B cell (primary cell): ENCODE measurements around the gene TENM4.

ENCODE experiments used
- EZH2 ChIP-seq: IDR thresholded peaks from 2 replicates; pipeline ENCODE4 v1.6.1; 2012; ENCODE audit warnings: borderline replicate concordance, low read depth, mild to moderate bottlenecking, moderate library complexity, low read length; ENCODE audit not compliant: insufficient read depth, poor library complexity, severe bottlenecking
- TF ChIP-seq, protein P1 (sequence below): fragments of 200-600 bp; IDR thresholded peaks from one replicate; pipeline ENCODE4 v1.8.0; 2022; ENCODE audit warnings: antibody characterized with exemption, mild to moderate bottlenecking

DNA sequence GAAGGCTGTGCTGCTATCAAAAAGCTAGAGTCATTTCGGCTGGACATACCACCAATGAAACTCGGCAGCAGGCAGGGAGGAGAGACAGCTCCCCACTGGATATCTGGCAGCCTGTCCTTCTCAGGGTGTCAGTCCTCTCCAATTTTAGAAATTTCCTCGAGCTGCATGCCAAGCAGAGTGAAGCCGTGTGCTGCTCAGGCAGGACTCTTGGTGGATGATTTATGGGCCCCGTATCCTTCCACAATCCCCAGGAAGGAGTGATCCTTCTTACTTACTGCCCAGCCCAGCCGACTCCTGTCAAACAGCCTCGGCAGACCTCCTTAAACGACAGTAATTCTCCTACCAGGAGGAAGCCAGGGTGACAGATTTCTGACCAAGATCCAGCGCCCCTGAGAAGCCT, 410.4 kb downstream of the TENM4 start:
- TF ChIP-seq, protein P1, sequence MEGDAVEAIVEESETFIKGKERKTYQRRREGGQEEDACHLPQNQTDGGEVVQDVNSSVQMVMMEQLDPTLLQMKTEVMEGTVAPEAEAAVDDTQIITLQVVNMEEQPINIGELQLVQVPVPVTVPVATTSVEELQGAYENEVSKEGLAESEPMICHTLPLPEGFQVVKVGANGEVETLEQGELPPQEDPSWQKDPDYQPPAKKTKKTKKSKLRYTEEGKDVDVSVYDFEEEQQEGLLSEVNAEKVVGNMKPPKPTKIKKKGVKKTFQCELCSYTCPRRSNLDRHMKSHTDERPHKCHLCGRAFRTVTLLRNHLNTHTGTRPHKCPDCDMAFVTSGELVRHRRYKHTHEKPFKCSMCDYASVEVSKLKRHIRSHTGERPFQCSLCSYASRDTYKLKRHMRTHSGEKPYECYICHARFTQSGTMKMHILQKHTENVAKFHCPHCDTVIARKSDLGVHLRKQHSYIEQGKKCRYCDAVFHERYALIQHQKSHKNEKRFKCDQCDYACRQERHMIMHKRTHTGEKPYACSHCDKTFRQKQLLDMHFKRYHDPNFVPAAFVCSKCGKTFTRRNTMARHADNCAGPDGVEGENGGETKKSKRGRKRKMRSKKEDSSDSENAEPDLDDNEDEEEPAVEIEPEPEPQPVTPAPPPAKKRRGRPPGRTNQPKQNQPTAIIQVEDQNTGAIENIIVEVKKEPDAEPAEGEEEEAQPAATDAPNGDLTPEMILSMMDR: no peak
- TF ChIP-seq EZH2: no peak
